GM18951 (cell line): ENCODE data around the gene ROR1.
"Not testable (repeated sequence)": the region's sequence is repeated elsewhere in the genome, so short reads cannot be mapped to it uniquely, and the experiment has no call there.

Experiments
- POLR2A ChIP-seq: IDR thresholded peaks from 4 replicates; pipeline ENCODE4 v1.6.1; 2011; ENCODE audit warnings: mild to moderate bottlenecking; ENCODE audit not compliant: insufficient read length, insufficient read depth; ENCODE audit errors: extremely low read depth
- in situ Hi-C: fragments of 300-500 bp; cut with MboI; formaldehyde crosslinking; loops from one replicate; pipeline ENCODE4 v1.12.0; 2022; ENCODE audit warnings: low sequenced_read_pairs, mixed read lengths, inconsistent platforms; ENCODE audit not compliant: unreplicated experiment

The ROR1 gene

GRCh38 chr1:64090436-64090835 is 316.6 kb downstream of the ROR1 start:
- in situ Hi-C loops = no loop called here
- TF ChIP-seq POLR2A = no peak

DNA sequence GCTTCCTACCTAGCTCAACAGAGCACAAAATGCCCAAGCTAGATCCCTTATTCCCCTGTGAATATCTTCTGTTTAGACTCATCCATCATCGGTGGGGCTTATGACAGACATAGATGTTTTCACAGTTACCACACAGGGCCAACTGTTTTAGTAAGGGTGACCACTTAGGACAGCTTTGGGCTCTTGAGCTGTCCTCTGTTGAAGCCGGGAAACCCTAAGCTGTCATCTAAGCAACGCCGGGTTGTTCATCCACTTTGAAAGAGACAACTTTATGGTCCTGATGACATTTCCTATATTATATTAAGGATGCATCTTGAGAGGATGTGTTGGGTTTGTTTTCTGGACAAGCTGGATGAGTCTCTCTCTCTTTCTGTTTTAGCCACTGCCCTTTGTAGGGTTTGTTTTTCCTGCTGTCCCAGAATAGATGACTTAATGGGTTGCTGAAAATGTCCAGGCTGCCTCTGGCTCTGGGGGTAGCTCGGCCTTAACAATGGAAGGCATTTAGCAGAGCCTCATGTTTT is 319.1 kb downstream of the ROR1 start:
- TF ChIP-seq POLR2A = no peak
- in situ Hi-C loops = no loop called here

- TF ChIP-seq POLR2A = no peak
- in situ Hi-C loops = no loop called here
Observed at GRCh38 chr1:64093941-64094340, 320.1 kb downstream of the ROR1 start.

DNA sequence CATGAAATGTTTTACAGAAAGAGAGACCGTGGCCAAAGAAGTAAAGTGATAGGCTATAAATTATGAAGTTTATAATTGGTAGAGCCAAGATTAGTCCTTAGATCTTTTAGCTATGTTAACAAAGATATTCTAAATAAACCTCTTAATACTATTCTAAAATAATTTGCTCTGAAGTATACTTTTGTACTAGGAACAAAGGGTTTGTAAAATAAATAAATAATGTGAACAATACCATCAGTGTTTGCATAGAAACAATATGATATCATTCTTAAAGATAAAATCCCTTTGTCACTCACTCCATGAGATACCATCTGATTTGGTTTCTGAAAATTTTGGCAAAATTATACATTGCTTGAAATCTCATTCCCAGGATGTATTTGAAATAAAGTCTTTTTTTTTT is 322.0 kb downstream of the ROR1 start:
- TF ChIP-seq POLR2A = no peak
- in situ Hi-C loops = no loop called here

GRCh38 chr1:64097859-64098258 is 324.0 kb downstream of the ROR1 start:
- in situ Hi-C loops = no loop called here
- TF ChIP-seq POLR2A = no peak

GRCh38 chr1:64098436-64098835 is 324.6 kb downstream of the ROR1 start:
- in situ Hi-C loops = no loop called here
- TF ChIP-seq POLR2A = no peak

DNA sequence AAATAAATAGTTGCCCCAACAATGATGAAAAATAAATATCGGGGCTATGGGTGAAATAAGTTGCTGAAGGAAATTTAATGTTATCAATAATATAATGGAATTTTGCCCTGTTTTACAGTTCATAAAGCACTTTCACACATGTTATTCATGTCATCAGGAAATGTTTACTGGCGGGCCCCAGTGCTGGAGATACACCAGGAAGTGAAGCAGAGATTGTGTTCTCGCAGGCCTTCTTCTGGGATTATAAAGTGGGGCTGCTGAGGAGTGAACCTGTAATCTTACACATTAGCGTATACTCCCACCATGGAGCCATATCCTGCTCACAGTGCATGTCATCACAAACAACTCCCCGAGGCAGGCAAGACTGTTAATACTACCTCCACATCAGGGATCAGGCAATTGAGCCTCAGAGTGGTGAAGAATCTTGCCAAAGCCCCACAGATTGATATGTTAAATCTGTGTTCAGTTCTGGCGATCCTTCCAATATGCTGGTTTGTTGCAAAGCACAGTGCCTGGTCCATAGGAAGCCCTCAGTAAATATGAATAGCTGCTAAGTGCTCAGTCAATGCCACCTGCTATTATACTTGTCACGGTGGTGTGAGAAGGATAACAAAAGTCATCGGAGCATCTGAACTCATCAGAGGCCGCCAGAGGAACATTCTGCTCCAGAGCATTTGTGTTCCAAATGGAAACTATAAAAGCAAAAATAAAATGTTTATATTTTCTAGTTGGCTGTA is 325.2 kb downstream of the ROR1 start:
- TF ChIP-seq POLR2A = no peak

GRCh38 chr1:64100791-64101190 is 327.0 kb downstream of the ROR1 start:
- in situ Hi-C loops = no loop called here
- no peak for TF ChIP-seq POLR2A

More for the DNA sequence above, 325.2 kb downstream of the ROR1 start:
- in situ Hi-C loops = no loop called here

GRCh38 chr1:64104585-64104984 is 330.8 kb downstream of the ROR1 start:
- in situ Hi-C loops = not testable (repeated sequence)

GRCh38 chr1:64107118-64107519 is 333.3 kb downstream of the ROR1 start:
- in situ Hi-C loops = no loop called here
- no peak for TF ChIP-seq POLR2A

DNA sequence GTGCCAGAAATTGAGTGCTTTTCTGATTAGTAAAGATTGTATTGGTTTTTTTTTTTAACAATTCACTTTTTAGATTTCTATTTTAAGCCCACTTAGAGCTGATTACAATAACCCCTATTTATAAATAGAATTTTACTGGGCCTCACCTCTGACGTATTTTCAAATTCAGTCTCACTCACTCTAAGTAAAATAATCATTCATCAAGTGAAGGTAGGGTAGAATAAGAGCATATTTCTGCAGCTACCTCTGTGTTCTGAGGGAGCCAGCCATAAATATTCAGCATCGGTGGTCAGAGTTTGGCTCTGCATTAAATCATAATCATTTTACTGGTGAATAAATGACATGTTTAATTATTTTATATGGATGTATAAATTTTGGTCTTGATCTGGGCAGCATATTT is 333.8 kb downstream of the ROR1 start:
- in situ Hi-C loops = no loop called here
- TF ChIP-seq POLR2A = no peak

DNA sequence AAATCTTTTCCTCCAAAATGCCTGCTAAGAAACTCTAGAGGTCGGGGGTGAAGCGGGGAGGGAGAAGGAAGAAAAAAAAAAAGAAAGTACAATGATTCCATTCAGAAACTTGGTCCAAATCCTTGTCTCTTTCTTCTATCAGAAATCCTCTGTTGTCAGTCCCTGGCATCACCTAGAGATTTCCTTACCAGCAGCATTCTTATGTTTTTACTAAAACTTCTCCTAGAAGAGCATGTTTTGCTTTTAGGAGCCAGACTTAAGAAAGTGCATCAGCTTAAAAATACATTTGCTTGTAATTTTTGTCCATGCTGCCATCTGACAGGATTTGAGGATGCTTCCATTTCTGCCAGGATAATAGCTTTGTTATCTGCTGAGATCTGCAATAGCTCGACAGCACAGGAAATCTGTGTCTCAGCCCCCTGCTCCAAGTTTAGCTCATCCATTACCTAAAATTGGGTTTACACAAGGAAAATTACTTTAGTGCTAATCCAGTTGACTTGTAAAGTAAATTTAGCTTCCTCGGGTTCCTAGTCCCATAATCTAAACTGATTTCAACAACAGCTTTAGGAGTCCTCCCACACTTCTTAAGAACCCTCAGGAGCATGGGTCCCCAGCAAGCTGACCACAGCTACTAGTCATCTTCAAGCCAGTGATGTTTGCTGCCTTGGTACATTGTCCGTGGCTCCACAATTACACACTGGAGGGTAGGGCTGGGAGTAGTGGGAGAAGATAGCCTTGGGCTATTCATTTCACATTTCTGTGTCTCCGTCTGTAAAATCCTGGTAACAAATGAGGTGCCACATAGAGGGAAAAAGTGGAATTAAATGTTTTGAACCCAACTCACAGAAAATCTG is 337.3 kb downstream of the ROR1 start:
- in situ Hi-C loops = no loop called here
- TF ChIP-seq POLR2A = no peak

DNA sequence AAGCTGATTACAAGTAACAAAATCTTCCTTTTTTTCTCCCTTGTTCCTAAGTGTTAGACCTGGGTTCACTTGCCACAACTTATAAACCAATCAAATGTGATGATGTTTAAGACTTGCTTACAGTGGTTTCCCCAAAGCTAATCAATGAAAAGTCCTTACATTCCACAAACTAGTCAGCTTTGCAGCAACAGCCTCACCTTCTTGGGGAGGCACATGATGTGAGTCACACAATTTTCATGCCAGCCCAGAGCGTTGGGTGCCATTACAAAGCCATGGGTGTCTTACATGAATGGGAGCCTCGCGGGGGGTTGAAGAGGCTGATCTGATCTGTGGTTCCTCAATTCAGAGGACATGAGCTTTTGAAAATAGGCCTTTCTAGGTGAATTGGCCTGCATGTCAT is 338.0 kb downstream of the ROR1 start:
- no peak for TF ChIP-seq POLR2A
- in situ Hi-C loops = no loop called here

GRCh38 chr1:64112281-64112680 is 338.5 kb downstream of the ROR1 start:
- in situ Hi-C loops = no loop called here
- TF ChIP-seq POLR2A = no peak
